ENCODE data around the gene AOPEP.
"Not testable (repeated sequence)": the region's sequence is repeated elsewhere in the genome, so short reads cannot be mapped to it uniquely, and the experiment has no call there.

The AOPEP gene

DNA sequence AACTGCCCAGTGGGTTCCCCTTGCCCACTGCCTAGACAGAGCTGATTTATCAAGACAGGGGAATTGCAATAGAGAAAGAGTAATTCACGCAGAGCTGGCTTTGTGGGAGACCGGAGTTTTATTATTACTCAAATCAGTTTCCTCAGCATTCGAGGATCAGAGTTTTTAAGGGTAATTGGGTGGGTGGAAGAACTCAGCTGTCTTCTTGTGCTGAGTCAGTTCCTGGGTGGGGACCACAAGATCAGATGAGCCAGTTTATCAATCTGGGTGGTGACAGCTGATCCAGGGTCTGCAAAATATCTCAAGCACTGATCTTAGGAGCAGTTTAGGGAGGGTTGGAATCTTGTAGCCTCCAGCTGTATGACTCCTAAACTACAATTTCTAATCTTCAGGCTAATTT, 152.3 kb downstream of the AOPEP start:
- DNase-seq; intact Hi-C loops (cut with DNase I): not testable (repeated sequence)

- intact Hi-C loops (cut with DNase I), result no loop called here
- DNase-seq, result no peak
These were observed 152.7 kb downstream of the AOPEP start for GRCh38 chr9:94879230-94879629.

DNA sequence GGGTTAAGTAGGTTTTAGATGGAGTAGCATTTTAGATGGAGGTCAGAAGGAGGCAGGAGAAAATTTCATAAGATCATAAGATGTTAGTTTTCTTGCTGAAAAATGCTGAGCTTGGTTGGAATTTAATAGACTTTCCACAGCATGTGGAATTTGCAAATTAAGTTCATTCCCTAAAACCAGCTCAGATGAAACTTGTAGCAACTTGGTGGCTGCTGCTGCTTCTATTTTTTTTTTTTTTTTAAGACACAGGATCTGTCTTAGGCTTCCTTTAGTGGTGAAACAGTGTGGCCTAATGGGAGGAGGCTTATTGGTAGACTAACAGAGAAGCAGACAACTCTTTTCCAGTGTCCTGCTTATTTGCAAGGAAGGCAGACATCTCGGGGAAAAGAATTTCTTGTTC, 154.5 kb downstream of the AOPEP start:
- intact Hi-C loops (cut with DNase I), result no loop called here
- DNase-seq, result no peak

GRCh38 chr9:94881454-94881853, 155.0 kb downstream of the AOPEP start:
- intact Hi-C loops (cut with DNase I), result no loop called here
- no peak for DNase-seq

DNA sequence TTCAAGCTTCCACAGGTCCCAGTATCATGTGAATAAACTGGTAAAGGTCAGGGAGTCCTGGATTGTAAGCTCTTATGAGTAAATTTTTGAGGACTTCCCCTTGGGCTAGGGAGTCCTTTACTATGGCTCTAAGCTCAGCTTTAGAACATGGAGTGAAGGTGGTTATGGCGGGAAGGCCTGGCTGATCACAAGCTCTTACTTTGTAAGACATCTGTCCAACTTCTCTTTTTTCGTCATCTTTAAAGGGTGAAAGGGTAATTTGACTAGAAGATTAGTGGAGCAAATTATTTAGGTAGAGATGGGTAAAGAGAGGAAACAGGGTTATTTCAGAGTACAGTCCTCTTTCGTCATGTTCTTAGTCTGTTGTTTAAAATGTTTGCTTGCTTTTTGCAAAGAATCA, 155.4 kb downstream of the AOPEP start:
- DNase-seq, result no peak
- intact Hi-C loops (cut with DNase I), result no loop called here

DNA sequence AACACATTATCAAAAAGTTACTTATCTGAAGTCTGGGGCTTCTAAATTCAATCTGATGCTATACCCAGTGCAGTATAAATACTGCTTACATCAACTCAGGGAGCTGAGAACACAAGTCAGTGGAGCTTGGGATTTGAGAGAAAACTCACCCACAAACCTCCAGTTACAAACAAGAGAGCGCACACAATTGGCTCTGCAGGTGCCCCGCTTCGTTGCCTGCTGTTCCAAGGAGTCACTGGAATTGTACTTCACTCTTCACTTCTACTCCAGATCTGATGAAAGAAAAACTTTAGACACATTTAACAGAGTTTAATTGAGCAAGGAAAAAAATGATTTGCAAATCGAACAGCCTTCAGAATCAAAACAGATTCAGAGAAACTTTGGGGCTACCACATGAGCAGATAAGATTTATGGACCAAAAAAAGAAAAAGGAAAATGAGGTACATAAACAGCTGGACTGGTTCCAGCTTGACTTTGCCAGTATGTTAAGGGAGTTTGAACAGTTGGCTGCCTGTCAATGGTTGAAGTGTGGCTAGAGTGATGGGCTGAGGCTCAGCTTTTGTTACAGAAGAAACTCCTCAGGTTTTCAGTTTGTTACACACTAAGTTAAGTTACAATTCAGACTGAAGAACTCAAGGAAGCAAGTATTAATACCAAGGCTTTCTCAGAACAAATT, 156.6 kb downstream of the AOPEP start:
- intact Hi-C loops (cut with DNase I), result no loop called here

DNA sequence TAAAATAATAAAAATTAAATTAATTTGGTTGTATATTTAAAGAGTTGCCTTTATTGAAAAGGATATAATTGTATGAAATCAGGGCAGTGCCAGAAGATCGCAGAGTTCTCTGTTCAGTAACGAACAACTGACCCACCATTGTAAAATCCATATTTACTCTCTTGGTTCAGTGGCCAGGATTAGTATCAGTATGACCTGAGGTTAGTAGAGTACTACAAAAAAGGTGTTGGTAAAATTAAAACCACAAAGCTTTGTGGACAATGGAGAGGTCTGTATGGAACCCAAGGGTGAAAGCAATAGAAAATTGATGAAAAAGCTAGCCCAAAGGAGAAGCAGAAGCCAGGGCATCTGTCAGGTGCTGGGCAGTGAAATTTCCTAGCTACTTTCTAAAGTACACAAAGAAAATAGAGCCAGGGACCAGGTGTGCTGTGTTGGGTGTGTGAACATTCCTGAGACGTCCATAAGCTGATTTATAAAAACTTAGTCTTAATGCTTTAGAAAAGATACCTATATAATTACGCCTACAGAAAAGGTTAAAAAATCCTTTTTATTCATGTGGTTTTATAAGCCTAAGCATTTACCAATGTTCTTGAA, 159.5 kb downstream of the AOPEP start:
- intact Hi-C loops (cut with DNase I), result no loop called here
- DNase-seq, result no peak

More for the DNA sequence above, 156.6 kb downstream of the AOPEP start:
- DNase-seq, result no peak

DNA sequence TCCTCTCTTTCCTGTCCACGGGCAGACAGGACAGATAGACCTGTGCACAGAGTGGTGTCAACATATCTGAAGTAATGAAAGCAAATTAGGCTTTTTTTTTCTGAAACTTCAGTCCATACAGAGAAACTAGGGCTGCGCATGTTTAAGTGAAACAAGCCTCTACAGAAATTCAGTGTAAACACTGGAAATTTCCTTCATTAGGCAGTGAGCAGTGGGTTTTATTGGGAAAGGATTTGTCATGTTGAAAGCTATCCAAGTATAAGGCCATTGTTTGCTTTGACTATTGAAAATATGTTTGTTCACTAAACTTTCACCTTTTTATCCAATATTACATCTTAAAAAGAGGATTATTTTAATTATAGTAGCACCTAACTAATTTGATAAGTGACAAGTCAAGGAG, 161.2 kb downstream of the AOPEP start:
- intact Hi-C loops (cut with DNase I), result no loop called here

GRCh38 chr9:94888775-94889174, 162.3 kb downstream of the AOPEP start:
- intact Hi-C loops (cut with DNase I), result no loop called here
- no peak for DNase-seq

More for the DNA sequence above, 161.2 kb downstream of the AOPEP start:
- DNase-seq, result no peak

DNA sequence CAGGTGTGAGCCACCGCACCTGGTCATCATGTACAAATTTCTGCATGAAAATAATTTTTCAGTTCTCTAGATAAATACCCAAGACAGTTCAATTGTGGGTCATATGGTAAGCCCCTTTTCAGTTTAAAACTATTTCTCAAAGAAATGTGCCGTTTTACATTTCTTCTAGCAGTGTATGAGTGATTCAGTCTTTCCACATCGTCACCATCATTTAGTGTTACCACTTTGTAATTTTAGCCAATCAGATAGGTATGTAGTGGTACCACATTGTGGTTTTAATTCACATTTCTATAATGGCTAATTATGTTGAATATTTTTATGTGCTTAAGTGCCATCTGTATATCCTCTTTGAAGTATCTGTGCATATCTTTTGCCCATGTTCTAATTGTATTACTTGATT, 163.1 kb downstream of the AOPEP start:
- intact Hi-C loops (cut with DNase I), result no loop called here
- no peak for DNase-seq

DNA sequence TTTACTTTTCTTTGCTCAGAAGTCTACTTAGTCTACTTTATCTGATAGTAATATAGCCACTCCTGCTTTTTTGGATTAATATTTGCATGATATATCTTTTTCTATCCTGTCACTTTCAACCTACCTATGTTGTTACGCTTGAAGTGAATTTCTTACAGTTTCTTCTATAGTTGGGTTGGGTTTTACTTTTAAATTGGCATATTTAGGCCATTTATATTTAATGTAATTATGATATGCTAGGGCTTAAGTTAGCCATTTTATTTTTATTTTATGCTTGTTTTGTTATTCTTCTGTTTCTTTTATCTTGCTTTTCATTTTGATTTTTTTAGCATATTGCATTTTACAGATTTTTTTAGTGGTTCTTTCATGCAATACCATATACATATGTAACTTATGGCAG, 164.7 kb downstream of the AOPEP start:
- no peak for DNase-seq
- intact Hi-C loops (cut with DNase I), result no loop called here

DNA sequence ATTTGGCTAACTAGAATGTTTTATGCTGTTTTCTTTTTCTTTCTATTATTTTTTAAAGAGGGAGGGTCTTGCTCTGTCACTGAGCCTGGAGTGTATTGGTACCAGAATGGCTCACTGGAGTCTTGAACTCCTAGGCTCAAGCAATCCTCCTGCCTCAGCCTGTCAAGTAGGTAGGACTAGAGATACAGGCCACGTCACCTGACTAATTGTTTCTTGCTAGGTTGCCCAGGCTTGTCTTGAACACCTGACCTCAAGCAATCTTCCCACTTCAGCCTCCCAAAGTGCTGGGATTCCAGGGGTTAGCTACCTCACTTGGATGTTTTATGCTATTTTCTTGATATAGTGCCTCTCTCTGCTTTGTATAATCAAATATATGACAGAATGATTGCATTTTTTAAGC, 166.2 kb downstream of the AOPEP start:
- DNase-seq, result no peak
- intact Hi-C loops (cut with DNase I), result no loop called here

GRCh38 chr9:94894094-94894699, 167.7 kb downstream of the AOPEP start:
- DNase-seq, result no peak
- intact Hi-C loops (cut with DNase I), result no loop called here

- DNase-seq, result no peak
- intact Hi-C loops (cut with DNase I), result no loop called here
These were observed 169.2 kb downstream of the AOPEP start for GRCh38 chr9:94895668-94896067.

- DNase-seq, result no peak
- intact Hi-C loops (cut with DNase I), result no loop called here
These were observed 170.0 kb downstream of the AOPEP start for GRCh38 chr9:94896512-94896911.

- no peak for DNase-seq
- intact Hi-C loops (cut with DNase I), result loop anchor here (5.0 to 10.0 kb wide), 2 partner anchors 48 to 115 kb away; no protein-coding TSS in a partner anchor
These were observed 173.1 kb downstream of the AOPEP start for GRCh38 chr9:94899464-94900221.

- no peak for DNase-seq
- intact Hi-C loops (cut with DNase I), result loop anchor here (5.0 to 10.0 kb wide), 2 partner anchors 47 to 116 kb away; no protein-coding TSS in a partner anchor
These were observed 173.9 kb downstream of the AOPEP start for GRCh38 chr9:94900222-94901018.

GRCh38 chr9:94901019-94901363, 174.5 kb downstream of the AOPEP start:
- intact Hi-C loops (cut with DNase I), result loop anchor here (5.0 to 10.0 kb wide), 2 partner anchors 46 to 116 kb away; no protein-coding TSS in a partner anchor
- DNase-seq, result no peak

DNA sequence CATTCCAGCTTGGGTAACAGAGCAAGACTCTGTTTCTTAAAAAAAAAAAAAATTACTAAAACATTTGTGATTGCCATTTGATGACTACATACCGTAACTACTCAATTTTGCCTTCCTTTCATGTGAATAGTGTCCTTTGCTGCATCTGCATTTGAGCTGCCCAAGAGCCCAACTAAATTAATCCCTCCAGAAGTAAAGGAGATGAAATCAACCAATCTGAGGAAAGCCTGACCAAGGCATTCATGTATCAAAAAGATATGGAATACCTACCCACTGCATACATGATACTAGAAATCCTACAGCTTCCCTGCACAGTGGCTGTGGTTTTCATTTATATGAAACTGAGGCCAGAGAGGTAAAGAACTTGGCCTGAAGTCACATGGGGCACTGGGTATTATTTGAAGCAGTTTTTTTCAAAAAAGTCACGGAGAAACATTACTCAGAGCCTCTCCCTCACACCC, 177.5 kb downstream of the AOPEP start:
- intact Hi-C loops (cut with DNase I), result loop anchor here (5.0 to 10.0 kb wide), 2 partner anchors 43 to 119 kb away; no protein-coding TSS in a partner anchor

GRCh38 chr9:94904806-94905205, 178.3 kb downstream of the AOPEP start:
- intact Hi-C loops (cut with DNase I), result loop anchor here (5.0 to 10.0 kb wide), 3 partner anchors 42 to 120 kb away; no protein-coding TSS in a partner anchor

More for the DNA sequence above, 177.5 kb downstream of the AOPEP start:
- DNase-seq, result no peak

More at GRCh38 chr9:94904806-94905205, 178.3 kb downstream of the AOPEP start:
- no peak for DNase-seq
